ENCODE data around the gene GLP1R.

GRCh38 chr6:39053016-39053624 lies 4.5 kb downstream of the GLP1R start:
- TF ChIP-seq CTCF (tag by site-specific recombination; IDR thresholded peaks at IDR 0.05) (no peak), ZBTB20 (tag by site-specific recombination; IDR thresholded peaks at IDR 0.05) (no peak), IKZF3 (tag by site-specific recombination; IDR thresholded peaks at IDR 0.05) (no peak), ZNF10 (tag by site-specific recombination; IDR thresholded peaks at IDR 0.05) (no peak), KLF9 (tag by site-specific recombination; IDR thresholded peaks at IDR 0.05; ENCODE audit: low read depth) (no peak), TSHZ1 (tag by site-specific recombination; IDR thresholded peaks at IDR 0.05; ENCODE audit: borderline replicate concordance) (no peak), ZNF792 (tag by site-specific recombination; IDR thresholded peaks at IDR 0.05) (no peak), ZNF704 (tag by site-specific recombination; IDR thresholded peaks at IDR 0.05) (no peak), ZNF639 (tag by site-specific recombination; IDR thresholded peaks at IDR 0.05) (no peak), ZFP37 (tag by site-specific recombination; IDR thresholded peaks at IDR 0.05) (no peak), MZF1 (tag by site-specific recombination; IDR thresholded peaks at IDR 0.05; ENCODE audit: borderline replicate concordance) (no peak), ZBTB6 (tag by site-specific recombination; IDR thresholded peaks at IDR 0.05) (no peak), YY1 (tag by site-specific recombination; IDR thresholded peaks at IDR 0.05) (no peak)

All from HEK293 (cell line).